HG03342 (cell line): ENCODE data around the gene RIGI.
"Not testable (repeated sequence)": the region's sequence is repeated elsewhere in the genome, so short reads cannot be mapped to it uniquely, and the experiment has no call there.

ENCODE experiments used
- ATAC-seq: cut with Tn5 transposase; IDR thresholded peaks from one replicate; pipeline ENCODE4 v1.9.1; 2021; ENCODE audit warnings: mild to moderate bottlenecking, moderate library complexity; ENCODE audit not compliant: unreplicated experiment

RIGI gene

DNA sequence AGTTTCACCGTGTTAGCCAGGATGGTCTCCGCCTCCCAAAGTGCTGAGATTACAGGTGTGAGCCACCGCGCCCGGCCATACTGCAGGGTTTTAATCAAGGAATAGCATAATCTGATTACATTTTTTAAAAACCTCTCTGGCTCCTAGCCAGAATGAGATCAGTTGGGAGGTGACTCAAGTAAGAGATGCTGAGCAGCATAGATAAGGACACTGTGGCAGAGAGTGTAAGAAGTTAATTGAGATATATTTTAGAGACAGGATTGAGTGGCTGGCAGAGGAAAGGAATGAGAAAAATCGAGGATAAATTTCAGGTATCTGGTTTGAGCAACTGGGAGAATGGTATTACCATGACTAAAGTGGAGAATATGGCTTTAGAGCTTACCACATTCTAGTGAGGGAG is 7.3 kb upstream of the RIGI start:
- ATAC-seq = no peak

DNA sequence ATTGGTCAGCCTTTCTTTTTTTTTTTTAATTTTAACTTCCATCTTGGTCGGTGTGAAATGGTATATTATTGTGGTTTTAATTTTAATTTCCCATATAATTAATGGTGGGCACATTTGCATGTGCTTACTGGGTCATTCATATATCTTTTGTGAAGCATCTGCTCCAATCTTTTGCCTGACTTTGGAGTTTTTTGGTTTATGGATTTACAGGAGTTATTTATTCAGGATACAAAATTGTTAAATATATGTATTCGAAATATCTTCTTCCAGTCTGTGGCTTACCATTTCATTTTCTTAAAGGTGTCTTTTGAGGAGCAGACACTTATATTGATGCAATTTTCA is 682 bp upstream of the RIGI start:
- no peak for ATAC-seq

- ATAC-seq = no peak
Measured at GRCh38 chr9:32525709-32526030, 326 bp downstream of the RIGI start.

DNA sequence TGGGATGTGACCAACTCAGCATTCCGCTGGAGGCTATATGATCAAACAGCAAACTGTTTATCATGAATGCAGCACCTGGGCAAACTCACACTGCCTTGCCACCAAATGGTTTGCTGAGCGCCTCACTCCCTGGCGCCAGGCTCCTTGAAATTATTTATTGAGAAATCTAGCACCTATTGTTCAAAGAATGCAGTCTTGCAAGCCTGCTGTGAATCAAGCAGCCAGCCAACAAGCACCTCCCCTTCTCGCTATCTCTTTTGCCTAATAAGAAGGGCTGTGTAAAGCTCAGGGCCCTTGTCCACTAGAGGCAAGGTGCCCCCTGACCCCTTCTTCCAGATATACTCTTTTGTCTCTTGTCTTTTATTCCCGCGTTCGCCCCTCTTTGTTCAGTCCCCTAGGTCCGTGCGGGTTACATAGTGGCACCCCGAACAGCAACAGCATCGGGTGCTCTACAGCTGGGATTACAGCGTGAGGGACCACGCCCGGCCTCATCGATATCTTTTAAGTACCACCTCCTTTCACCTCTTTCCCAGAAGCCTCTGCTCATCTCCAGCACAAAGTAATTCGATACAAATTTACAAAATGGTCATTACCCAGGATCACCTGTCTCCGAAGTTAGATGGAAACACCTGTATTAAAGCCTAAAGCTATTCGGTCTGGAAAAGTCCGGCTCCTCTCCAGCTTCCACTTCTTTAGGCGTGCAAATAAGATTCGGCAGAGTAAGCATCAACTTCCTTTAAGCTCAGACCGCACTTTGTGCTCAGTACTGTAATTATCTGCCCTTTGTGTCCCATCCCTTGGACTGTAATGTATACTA is 896 bp downstream of the RIGI start:
- ATAC-seq = peak; percentile 17

DNA sequence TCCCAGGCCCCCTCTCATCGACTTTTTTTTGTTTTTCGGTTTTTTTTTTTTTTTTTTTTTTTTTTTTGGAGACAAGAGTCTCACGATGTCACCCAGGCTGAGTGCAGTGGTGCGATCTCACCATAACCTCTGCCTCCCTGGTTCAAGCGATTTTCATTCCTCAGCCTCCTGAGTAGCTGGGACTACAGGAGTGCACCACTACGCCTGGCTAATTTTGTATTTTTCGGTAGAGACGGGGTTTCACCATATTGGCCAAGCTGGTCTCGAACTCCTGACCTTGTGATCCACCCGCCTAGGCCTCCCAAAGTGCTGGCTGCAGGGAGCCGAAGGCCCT is 1.5 kb downstream of the RIGI start:
- ATAC-seq = not testable (repeated sequence)

DNA sequence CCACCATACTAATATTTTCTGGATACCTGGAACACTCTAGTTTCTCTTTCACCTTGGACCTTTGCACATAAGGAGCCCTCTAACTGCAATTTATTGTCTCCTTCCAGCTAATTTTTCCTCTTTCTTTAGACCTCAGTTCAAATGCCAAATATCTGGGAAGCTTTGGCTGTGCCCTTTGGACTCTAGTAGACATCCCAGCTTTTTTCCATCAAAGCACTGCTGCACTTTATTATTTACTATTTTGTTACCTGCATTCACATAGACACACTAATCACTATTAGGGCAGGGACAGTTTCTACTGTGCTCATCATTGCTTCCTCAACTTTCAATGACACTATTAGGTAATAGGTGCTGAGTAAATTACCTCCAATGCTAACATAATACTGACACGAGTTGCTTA is 2.1 kb downstream of the RIGI start:
- no peak for ATAC-seq

GRCh38 chr9:32518276-32518675 is 7.7 kb downstream of the RIGI start:
- ATAC-seq = no peak

DNA sequence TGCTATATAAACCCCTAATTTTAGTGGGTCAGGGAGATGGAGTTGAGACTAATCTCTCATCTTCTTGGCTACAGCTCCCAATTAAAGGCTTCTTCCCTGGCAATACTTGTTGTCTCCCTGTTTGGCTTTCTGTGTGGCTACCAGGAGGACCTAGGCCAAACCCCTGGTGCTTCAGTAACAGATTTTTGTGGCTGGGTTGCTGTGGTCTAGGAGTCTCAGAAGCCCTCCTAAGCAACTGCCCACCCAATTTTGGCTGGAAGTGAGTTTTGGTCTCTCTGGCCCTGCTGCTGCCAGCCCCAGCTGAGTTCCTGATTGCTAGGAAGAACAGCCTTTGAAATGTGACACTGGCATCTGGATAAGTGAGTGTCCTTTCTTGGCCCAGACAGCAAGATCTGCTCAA is 9.8 kb downstream of the RIGI start:
- no peak for ATAC-seq

GRCh38 chr9:32508728-32509127 is 17.3 kb downstream of the RIGI start:
- ATAC-seq = no peak

DNA sequence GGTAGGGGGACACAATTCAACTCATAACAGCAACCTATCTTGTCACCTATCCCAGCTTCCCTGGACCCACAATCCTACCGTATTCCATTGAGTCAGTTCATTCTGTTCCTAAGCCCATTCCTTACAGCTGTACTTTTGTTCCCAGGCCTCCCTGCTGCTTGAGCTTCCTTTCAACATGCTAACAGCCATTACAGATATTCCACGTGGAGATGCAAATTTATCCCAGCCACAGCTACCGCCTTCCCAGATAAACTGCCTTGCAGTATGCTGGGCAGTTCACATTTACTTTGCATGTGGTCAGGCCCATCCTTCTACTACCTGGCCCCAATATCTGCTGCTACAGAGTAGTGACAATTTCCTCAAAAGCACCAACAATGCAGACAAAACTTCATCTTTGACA is 23.0 kb downstream of the RIGI start:
- ATAC-seq = no peak

GRCh38 chr9:32502464-32502863 is 23.5 kb downstream of the RIGI start:
- no peak for ATAC-seq

- no peak for ATAC-seq
Measured at GRCh38 chr9:32501868-32502267, 24.1 kb downstream of the RIGI start.

GRCh38 chr9:32500768-32501167 is 25.2 kb downstream of the RIGI start:
- no peak for ATAC-seq

GRCh38 chr9:32497921-32498320 is 28.1 kb downstream of the RIGI start:
- no peak for ATAC-seq

GRCh38 chr9:32490601-32491000 is 35.4 kb downstream of the RIGI start:
- no peak for ATAC-seq

GRCh38 chr9:32487981-32488380 is 38.0 kb downstream of the RIGI start:
- ATAC-seq = no peak

DNA sequence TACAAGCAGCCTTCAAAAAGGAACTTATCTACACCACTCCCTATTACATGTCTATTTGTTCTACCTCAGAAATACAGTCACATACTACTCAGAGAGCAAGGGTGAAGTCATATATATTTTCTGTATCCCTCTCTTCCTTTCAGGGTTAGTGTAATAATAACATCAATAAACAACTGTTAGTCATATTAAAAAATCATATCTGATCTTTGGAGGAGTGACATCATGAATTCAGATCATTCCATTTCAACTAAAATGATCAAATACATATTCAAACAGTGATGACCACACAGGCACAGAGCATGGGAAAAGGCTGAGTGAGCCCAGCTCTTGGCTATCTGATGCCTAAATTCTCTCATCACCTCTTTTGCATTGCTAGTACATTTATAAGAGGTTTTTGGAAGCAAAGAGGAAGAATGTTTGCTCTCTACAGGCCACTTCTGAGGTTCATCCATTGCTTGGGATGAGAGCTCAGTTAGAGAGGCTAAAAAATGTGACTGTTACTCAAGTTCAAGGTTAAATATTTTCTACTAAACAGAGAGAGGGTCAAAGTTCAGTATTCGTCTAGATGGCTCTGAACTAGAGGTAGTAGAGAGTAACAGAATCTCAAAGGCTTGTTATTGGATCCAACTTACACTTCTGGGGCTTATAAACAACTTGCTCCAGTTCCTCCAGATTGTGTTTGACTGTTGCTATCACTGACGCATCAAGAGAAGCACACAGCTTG is 39.0 kb downstream of the RIGI start:
- no peak for ATAC-seq

GRCh38 chr9:32483343-32483742 is 42.7 kb downstream of the RIGI start:
- no peak for ATAC-seq
